Neural progenitor cell (in vitro differentiated cells): ENCODE measurements around the gene OPHN1.

Experiments used
- CTCF ChIP-seq: fragments of 200-600 bp; sonication (generic); IDR thresholded peaks from 2 replicates; pipeline ENCODE4 v1.5.1; 2017; ENCODE audit warnings: antibody characterized with exemption, mild to moderate bottlenecking
- EZH2 ChIP-seq: fragments of 200-600 bp; sonication (generic); IDR thresholded peaks from 2 replicates; pipeline ENCODE4 v1.6.1; 2017; ENCODE audit warnings: antibody characterized with exemption, mild to moderate bottlenecking, moderate library complexity
- EZH2phosphoT487 ChIP-seq: fragments of 200-600 bp; sonication (generic); IDR thresholded peaks from 2 replicates; pipeline ENCODE4 v1.6.1; 2017; ENCODE audit warnings: antibody characterized with exemption

GRCh38 chrX:68109162-68109561, 324.1 kb downstream of the OPHN1 start:
- TF ChIP-seq CTCF = no peak
- no peak for TF ChIP-seq EZH2phosphoT487
- no peak for TF ChIP-seq EZH2
